ENCODE data around the gene CENATAC. TPM values are rescaled to one million over a fixed set of nuclear protein-coding genes. Genes with fewer than 3 reads are reported as not detected.
"Not testable (repeated sequence)": the region's sequence is repeated elsewhere in the genome, so short reads cannot be mapped to it uniquely, and the experiment has no call there.

The CENATAC gene
- total and polyA plus RNA-seq, 4 donors: 6.0 to 33.6 (median 13.2) TPM

GRCh38 chr11:118953265-118953664 lies 44.7 kb upstream of the CENATAC start:
- DNase-seq (ENCODE audit: low spot score): no peak

DNA sequence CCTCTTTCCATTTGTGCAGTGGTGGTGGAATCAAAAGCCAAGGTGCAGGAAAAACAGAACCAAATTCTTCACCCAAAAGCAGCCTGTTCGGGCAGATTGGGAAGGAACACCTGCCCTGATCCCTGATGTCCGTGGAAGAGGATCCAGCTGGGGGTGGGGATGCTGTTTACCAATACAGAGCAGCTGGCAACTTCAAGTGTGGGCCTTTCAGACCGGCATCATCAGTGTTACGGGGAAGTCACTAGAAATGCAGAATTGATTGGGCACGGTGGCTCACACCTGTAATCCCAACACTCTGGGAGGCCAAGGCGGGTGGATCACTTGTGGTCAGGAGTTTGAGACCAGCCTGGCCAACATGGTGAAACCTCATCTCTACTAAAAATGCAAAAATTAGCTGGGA lies 44.0 kb upstream of the CENATAC start:
- not testable (repeated sequence) for H3K27ac ChIP-seq (ENCODE audit: low read depth in 1 of 2, low read length in 2 of 2); H3K27me3 ChIP-seq (ENCODE audit: control insufficient read depth in 4 of 4, insufficient read depth in 4 of 4, low read length in 3 of 4); H3K9ac ChIP-seq (ENCODE audit: low read depth in 1 of 2, low read length in 2 of 2); H3K4me3 ChIP-seq (ENCODE audit: low read depth in 1 of 3, low read length in 3 of 3); H3K9me3 ChIP-seq (ENCODE audit: control insufficient read depth in 4 of 4, low read length in 3 of 4); DNase-seq (ENCODE audit: low spot score); H3K36me3 ChIP-seq (ENCODE audit: control insufficient read depth in 4 of 4, insufficient read depth in 3 of 4, low read depth in 1 of 4, low read length in 3 of 4); H3K4me1 ChIP-seq (ENCODE audit: control insufficient read depth in 4 of 4, insufficient read depth in 4 of 4, low read length in 3 of 4)
- WGBS: 78% methylated on average over 6 of the region's 6 CpGs

More at GRCh38 chr11:118953265-118953664, 44.7 kb upstream of the CENATAC start:
- Histone ChIP-seq H3K4me3 (ENCODE audit: low read depth in 1 of 3, low read length in 3 of 3) (no peak overlapping the region), H3K27ac (ENCODE audit: low read depth in 1 of 2, low read length in 2 of 2) (no peak overlapping the region), H3K27me3 (ENCODE audit: control insufficient read depth in 4 of 4, insufficient read depth in 4 of 4, low read length in 3 of 4) (no peaks in the 10 kb centered on the region), H3K9me3 (ENCODE audit: control insufficient read depth in 4 of 4, low read length in 3 of 4) (no peaks in the 10 kb centered on the region), H3K9ac (ENCODE audit: low read depth in 1 of 2, low read length in 2 of 2) (no peak overlapping the region), H3K4me1 (ENCODE audit: control insufficient read depth in 4 of 4, insufficient read depth in 4 of 4, low read length in 3 of 4) (no peaks in the 10 kb centered on the region), H3K36me3 (ENCODE audit: control insufficient read depth in 4 of 4, insufficient read depth in 3 of 4, low read depth in 1 of 4, low read length in 3 of 4) (no peaks in the 10 kb centered on the region)
- WGBS: 58% methylated on average over 6 of the region's 6 CpGs
- TF ChIP-seq, protein P1, sequence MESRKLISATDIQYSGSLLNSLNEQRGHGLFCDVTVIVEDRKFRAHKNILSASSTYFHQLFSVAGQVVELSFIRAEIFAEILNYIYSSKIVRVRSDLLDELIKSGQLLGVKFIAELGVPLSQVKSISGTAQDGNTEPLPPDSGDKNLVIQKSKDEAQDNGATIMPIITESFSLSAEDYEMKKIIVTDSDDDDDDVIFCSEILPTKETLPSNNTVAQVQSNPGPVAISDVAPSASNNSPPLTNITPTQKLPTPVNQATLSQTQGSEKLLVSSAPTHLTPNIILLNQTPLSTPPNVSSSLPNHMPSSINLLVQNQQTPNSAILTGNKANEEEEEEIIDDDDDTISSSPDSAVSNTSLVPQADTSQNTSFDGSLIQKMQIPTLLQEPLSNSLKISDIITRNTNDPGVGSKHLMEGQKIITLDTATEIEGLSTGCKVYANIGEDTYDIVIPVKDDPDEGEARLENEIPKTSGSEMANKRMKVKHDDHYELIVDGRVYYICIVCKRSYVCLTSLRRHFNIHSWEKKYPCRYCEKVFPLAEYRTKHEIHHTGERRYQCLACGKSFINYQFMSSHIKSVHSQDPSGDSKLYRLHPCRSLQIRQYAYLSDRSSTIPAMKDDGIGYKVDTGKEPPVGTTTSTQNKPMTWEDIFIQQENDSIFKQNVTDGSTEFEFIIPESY (IDR thresholded peaks at IDR 0.05): no peak
- TF ChIP-seq SP1 (IDR thresholded peaks at IDR 0.05): no peak
- TF ChIP-seq JUND (IDR thresholded peaks at IDR 0.05): no peak
- TF ChIP-seq, protein P2, sequence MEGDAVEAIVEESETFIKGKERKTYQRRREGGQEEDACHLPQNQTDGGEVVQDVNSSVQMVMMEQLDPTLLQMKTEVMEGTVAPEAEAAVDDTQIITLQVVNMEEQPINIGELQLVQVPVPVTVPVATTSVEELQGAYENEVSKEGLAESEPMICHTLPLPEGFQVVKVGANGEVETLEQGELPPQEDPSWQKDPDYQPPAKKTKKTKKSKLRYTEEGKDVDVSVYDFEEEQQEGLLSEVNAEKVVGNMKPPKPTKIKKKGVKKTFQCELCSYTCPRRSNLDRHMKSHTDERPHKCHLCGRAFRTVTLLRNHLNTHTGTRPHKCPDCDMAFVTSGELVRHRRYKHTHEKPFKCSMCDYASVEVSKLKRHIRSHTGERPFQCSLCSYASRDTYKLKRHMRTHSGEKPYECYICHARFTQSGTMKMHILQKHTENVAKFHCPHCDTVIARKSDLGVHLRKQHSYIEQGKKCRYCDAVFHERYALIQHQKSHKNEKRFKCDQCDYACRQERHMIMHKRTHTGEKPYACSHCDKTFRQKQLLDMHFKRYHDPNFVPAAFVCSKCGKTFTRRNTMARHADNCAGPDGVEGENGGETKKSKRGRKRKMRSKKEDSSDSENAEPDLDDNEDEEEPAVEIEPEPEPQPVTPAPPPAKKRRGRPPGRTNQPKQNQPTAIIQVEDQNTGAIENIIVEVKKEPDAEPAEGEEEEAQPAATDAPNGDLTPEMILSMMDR (IDR thresholded peaks at IDR 0.05; ENCODE audit: low read depth, low read length, missing input control): no peak
- no peak for TF ChIP-seq ATF3 (IDR thresholded peaks at IDR 0.05)
- no peak for TF ChIP-seq RXRA (IDR thresholded peaks at IDR 0.05)
- no peak for TF ChIP-seq RAD21 (IDR thresholded peaks at IDR 0.05)
- no peak for TF ChIP-seq TAF1 (conservative IDR thresholded peaks at IDR 0.05)
- no peak for TF ChIP-seq HNF4G (IDR thresholded peaks at IDR 0.05)
- no peak for TF ChIP-seq FOXA2 (IDR thresholded peaks at IDR 0.05)
- no peak for TF ChIP-seq HNF4A (conservative IDR thresholded peaks at IDR 0.05)
- no peak for TF ChIP-seq FOXA1 (IDR thresholded peaks at IDR 0.05)
- TF ChIP-seq, protein P3, sequence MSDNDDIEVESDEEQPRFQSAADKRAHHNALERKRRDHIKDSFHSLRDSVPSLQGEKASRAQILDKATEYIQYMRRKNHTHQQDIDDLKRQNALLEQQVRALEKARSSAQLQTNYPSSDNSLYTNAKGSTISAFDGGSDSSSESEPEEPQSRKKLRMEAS (IDR thresholded peaks at IDR 0.05): no peak

DNA sequence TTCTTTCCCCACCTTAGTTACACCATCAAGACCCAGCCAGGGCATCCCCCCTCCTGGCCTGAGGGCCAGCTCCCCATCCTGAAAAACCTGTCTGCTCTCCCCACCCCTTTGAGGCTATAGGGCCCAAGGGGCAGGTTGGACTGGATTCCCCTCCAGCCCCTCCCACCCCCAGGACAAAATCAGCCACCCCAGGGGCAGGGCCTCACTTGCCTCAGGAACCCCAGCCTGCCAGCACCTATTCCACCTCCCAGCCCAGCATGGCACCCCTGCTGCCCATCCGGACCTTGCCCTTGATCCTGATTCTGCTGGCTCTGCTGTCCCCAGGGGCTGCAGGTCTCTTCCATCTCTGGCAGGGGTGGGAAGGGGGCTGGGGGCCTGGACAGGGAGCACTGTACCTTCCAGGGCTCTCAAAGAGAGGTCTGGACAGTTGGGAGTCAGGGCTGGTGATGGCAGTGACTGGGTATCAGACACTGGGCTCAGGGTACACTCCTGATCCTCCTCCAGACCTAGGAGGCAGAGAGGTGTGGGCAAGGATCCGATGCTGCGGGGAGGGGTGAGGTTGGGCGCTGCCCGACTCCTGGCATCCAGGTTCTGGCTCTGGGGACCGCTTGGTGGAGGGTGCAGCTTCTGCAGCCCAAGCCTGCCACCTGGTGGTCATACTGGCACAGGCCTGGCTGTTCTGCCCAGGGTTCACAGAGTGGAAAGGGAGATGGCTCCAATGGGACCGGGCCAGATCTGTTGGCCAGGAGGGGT lies 41.7 kb upstream of the CENATAC start, which contains the start of gene UPK2:
Gene UPK2 (plus strand): TSS at position 205 of the 753 bp plus-strand sequence. CDS start 53 bp downstream, at position 258.
- 6% methylated on average over 7 of the region's 7 CpGs for WGBS

More for the DNA sequence above, 41.7 kb upstream of the CENATAC start, which contains the start of gene UPK2:
- peak; percentile 88 for DNase-seq (ENCODE audit: low spot score)
- Histone ChIP-seq H3K9me3 (ENCODE audit: control insufficient read depth in 4 of 4, low read length in 3 of 4) (no peaks in the 10 kb centered on the region), H3K27me3 (ENCODE audit: control insufficient read depth in 4 of 4, insufficient read depth in 4 of 4, low read length in 3 of 4) (no peaks in the 10 kb centered on the region), H3K27ac (ENCODE audit: low read depth in 1 of 2, low read length in 2 of 2) (no peak within 1 kb of the TSS), H3K4me3 (ENCODE audit: low read depth in 1 of 3, low read length in 3 of 3) (no peak within 1 kb of the TSS), H3K36me3 (ENCODE audit: control insufficient read depth in 4 of 4, insufficient read depth in 3 of 4, low read depth in 1 of 4, low read length in 3 of 4) (no peaks in the 10 kb centered on the region), H3K4me1 (ENCODE audit: control insufficient read depth in 4 of 4, insufficient read depth in 4 of 4, low read length in 3 of 4) (no peaks in the 10 kb centered on the region), H3K9ac (ENCODE audit: low read depth in 1 of 2, low read length in 2 of 2) (no peak within 1 kb of the TSS)
- TF ChIP-seq FOXA2 (IDR thresholded peaks at IDR 0.05) (no peak), RXRA (IDR thresholded peaks at IDR 0.05) (peak in 1 of 2 donors; percentile 35), TAF1 (conservative IDR thresholded peaks at IDR 0.05) (no peak), JUND (IDR thresholded peaks at IDR 0.05) (no peak), RAD21 (IDR thresholded peaks at IDR 0.05) (peak; percentile 94 to 99)
- TF ChIP-seq, protein P2 (IDR thresholded peaks at IDR 0.05; ENCODE audit: low read depth, low read length, missing input control): peak; percentile 97
- TF ChIP-seq, protein P1 (IDR thresholded peaks at IDR 0.05): no peak

Data from liver (tissue), 9 donors.